A549 (cell line): ENCODE measurements around the gene DTX3. TPM values are rescaled to one million over a fixed set of nuclear protein-coding genes. Genes with fewer than 3 reads are reported as not detected.
A peak's percentile ranks its signal among the peaks of the same experiment; 100 is the strongest.
"Not testable (repeated sequence)": the region's sequence is repeated elsewhere in the genome, so short reads cannot be mapped to it uniquely, and the experiment has no call there.

Experiments
- ATAC-seq, 2 experiments: fragments of 200-7000 bp in 1 of 2; fragments of >200 bp in 1 of 2; cut with Nextera tagmentation in 1 of 2; cut with Tn5 transposase in 1 of 2; 3 replicates each; pipeline versions ENCODE4 v1.8.0 to v1.9.1; 2018 to 2020; ENCODE audit warnings: mild to moderate bottlenecking in 1 of 2, moderate library complexity in 1 of 2
- CTCF ChIA-PET: fragments of 300-600 bp; sonication (Branson Sonifier 250); formaldehyde crosslinking; extraction: SDS; loops from one replicate; lab custom pipeline; 2021; ENCODE audit warnings: antibody characterized with exemption, inconsistent platforms; lab: Yijun Ruan, JAX
- POLR2A ChIA-PET: fragments of 350-600 bp; formaldehyde crosslinking; extraction: SDS; loops from one replicate; lab custom pipeline; 2021; ENCODE audit warnings: antibody characterized with exemption, inconsistent platforms; lab: Yijun Ruan, JAX
- DNase-seq, 2 experiments: peaks; one replicate each; pipeline versions ENCODE4 v3.0.0 to v3.0.0-alpha.2; 2011 to 2016; ENCODE audit warnings: low read depth in 1 of 2, low spot score in 1 of 2
- FAIRE-seq: peaks from 2 replicates; lab custom pipeline; 2011; peaks lifted over from hg19 to GRCh38; lab: Jason Lieb, UNC
- H3K27ac ChIP-seq, 2 experiments: fragments of >200 bp; sonication (Bioruptor Twin); formaldehyde crosslinking; 3 replicates each; pipeline ENCODE4 v1.5.1; 2016 to 2017
- H3K4me1 ChIP-seq: fragments of >200 bp; sonication (Bioruptor Twin); formaldehyde crosslinking; 3 replicates; pipeline ENCODE4 v1.6.1; 2016
- H3K4me2 ChIP-seq: fragments of >200 bp; sonication (Bioruptor Twin); formaldehyde crosslinking; 3 replicates; pipeline ENCODE4 v1.6.1; 2016
- H3K4me3 ChIP-seq: fragments of >200 bp; sonication (Bioruptor Twin); formaldehyde crosslinking; 3 replicates; pipeline ENCODE4 v1.5.1; 2016
- H3K9me3 ChIP-seq: fragments of >200 bp; sonication (Bioruptor Twin); formaldehyde crosslinking; 3 replicates; pipeline ENCODE4 v1.6.1; 2016
- EHMT2 ChIP-seq: fragments of 200-600 bp; sonication (generic); IDR thresholded peaks from 2 replicates; pipeline ENCODE4 v1.6.1; 2016; ENCODE audit warnings: antibody characterized with exemption, low read depth, mild to moderate bottlenecking, moderate library complexity
- RAD21 ChIP-seq, 2 experiments: fragments of >200 bp in 1 of 2; sonication (Bioruptor Twin) in 1 of 2; formaldehyde crosslinking in 1 of 2; IDR thresholded peaks in 1 of 2; conservative IDR thresholded peaks in 1 of 2; 2 replicates in 1 of 2; 3 replicates in 1 of 2; pipeline ENCODE4 v1.6.1; 2012 to 2018; ENCODE audit warnings: inconsistent platforms in 1 of 2
- SREBF2 ChIP-seq: fragments of 450-650 bp; IDR thresholded peaks from 2 replicates; pipeline ENCODE4 v1.6.1; 2014; ENCODE audit warnings: mild to moderate bottlenecking, moderate library complexity
- WGBS: methylation state at CpG from one replicate; pipeline ENCODE4 v1.1.6; 2017; ENCODE audit errors: missing lambda C conversion rate; 5-methylcytosine and 5-hydroxymethylcytosine counted together
- polyA plus RNA-seq, 4 experiments: library from polyadenylated mRNA; depleted of rRNA in 3 of 4; stranded (reverse); fragments of >200 nt; fragmentation: RNase III in 1 of 4; extraction: RNeasy Plus Mini Kit Qiagen cat#74134 plus additional on column Dnase treatment in 1 of 4; gene quantifications; 2 replicates in 3 of 4; 3 replicates in 1 of 4; pipeline ENCODE4 v1.2.3, GENCODE V29; 2011 to 2017
- TF ChIP-seq, protein P1 (sequence below): fragments of 200-600 bp; sonication (generic); IDR thresholded peaks from 2 replicates; pipeline ENCODE4 v1.6.1; 2016; ENCODE audit warnings: antibody characterized with exemption, mild to moderate bottlenecking, moderate library complexity
- TF ChIP-seq, protein P2 (sequence below): fragments of >200 bp; sonication (Bioruptor Twin); formaldehyde crosslinking; IDR thresholded peaks from 3 replicates; pipeline ENCODE4 v1.5.1; 2016
- TF ChIP-seq, protein P3 (sequence below): fragments of 250-450 bp; sonication (Bioruptor Pico); IDR thresholded peaks from 2 replicates; pipeline ENCODE4 v1.5.0; 2021; ENCODE audit warnings: mild to moderate bottlenecking, moderate library complexity, borderline replicate concordance
- TF ChIP-seq, protein P4 (sequence below): IDR thresholded peaks from 2 replicates; pipeline ENCODE4 v1.6.1; 2012

Gene DTX3
- polyA plus RNA-seq, 2 of the 4 experiments (the other 2 are of a cell fraction), result 21.7 to 24.7 TPM

DNA sequence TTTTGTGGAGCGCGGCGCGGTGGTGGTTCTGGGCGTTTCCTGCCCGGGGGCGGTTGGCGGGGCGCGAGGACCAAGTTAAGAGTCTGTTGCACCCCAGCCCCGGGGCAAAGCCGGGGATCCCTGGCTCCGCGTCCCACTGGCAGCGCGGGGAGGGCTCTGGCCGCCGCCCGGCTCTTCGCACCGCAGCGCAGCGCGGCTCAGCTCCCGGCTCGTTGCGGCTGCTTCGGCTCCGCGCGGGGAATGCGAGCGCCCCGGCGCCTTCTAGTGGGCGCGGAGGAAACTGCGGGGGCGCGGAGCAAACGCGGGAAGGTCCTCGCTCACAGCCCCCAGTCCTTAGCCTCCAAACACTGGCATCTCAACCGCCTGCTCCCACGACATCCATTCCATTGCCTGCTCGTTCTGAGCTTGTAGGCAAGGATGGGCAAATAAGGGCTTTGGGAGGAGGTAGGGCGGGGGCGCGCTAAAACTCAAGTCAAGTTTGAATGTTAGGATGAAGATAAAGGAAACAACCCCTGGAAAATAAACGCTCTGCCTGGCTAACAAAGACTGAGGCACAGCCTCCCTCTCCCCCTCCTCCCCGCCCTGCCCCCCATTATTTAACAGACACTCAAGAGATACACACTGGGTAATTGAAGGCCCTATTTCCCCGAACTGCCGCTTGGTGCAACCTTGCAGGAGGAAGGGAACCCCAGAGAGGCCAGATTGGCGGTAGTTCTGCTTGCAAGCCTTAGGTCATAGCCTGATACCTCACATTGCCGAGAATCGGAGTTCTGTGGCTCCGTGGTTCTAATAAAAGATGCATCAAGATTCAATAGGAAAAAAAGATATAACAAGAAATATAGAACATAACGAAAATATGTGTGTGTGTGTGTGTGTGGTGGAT lies 28.6 kb downstream of the DTX3 start, which contains the start of gene B4GALNT1 (continued):
- TF ChIP-seq, protein P1, sequence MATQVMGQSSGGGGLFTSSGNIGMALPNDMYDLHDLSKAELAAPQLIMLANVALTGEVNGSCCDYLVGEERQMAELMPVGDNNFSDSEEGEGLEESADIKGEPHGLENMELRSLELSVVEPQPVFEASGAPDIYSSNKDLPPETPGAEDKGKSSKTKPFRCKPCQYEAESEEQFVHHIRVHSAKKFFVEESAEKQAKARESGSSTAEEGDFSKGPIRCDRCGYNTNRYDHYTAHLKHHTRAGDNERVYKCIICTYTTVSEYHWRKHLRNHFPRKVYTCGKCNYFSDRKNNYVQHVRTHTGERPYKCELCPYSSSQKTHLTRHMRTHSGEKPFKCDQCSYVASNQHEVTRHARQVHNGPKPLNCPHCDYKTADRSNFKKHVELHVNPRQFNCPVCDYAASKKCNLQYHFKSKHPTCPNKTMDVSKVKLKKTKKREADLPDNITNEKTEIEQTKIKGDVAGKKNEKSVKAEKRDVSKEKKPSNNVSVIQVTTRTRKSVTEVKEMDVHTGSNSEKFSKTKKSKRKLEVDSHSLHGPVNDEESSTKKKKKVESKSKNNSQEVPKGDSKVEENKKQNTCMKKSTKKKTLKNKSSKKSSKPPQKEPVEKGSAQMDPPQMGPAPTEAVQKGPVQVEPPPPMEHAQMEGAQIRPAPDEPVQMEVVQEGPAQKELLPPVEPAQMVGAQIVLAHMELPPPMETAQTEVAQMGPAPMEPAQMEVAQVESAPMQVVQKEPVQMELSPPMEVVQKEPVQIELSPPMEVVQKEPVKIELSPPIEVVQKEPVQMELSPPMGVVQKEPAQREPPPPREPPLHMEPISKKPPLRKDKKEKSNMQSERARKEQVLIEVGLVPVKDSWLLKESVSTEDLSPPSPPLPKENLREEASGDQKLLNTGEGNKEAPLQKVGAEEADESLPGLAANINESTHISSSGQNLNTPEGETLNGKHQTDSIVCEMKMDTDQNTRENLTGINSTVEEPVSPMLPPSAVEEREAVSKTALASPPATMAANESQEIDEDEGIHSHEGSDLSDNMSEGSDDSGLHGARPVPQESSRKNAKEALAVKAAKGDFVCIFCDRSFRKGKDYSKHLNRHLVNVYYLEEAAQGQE, result no peak

DNA sequence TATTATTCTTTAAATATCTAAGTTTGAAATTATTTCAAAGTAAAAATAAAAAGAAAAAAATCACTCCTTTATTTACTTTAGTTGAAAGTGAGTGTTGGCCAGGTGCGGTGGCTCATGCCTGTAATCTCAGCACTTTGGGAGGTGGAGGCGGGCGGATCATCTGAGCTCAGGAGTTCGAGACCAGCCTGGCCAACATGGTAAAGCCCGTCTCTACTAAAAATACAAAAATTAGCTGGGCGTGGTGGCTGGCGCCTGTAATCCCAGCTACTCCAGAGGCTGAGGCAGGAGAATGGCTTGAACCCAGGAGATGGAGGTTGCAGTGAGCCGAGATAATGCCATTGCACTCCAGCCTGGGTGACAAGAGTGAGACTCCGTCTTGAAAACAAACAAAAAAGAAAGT lies 32.1 kb downstream of the DTX3 start:
- WGBS, result 72% methylated on average over 9 of the region's 9 CpGs
- not testable (repeated sequence) for ATAC-seq, DNase-seq, H3K4me2 ChIP-seq, H3K4me3 ChIP-seq, H3K9me3 ChIP-seq, H3K27ac ChIP-seq, FAIRE-seq
- peaks cover 10% of the 10 kb centered on the region for H3K4me1 ChIP-seq
- CTCF ChIA-PET, result interaction anchor here (0.6 to 2.2 kb wide), 11 partner anchors 9 to 178 kb away, joined by 3 to 6 read pairs (median 5); partner anchors contain the start of gene GLI1
- POLR2A ChIA-PET, result interaction anchor here (1.0 kb wide), 1 partner anchor 45 kb away, joined by 3 read pairs; no protein-coding TSS in a partner anchor

DNA sequence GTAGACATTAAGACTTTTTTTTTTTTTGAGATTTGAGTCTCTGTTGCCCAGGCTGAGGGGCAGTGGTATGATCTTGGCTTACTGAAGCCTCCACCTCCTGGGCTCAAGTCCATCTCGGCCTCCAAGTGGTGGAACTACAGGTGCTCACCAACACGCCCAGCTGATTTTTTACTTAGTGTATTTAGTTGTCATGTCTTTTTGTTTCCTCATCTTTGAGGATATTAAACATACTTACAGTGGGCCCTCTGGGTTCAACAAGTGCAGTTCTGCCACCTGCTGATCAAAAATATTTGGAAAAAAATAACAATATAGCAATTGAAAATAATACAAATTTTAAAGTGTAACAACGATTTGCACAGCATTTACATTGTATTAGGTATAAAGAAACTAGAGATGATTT lies 32.7 kb downstream of the DTX3 start:
- WGBS, result 32% methylated on average over 3 of the region's 3 CpGs
- Histone ChIP-seq H3K4me1 (peaks cover 8% of the 10 kb centered on the region), H3K4me2 (no peak overlapping the region), H3K9me3 (no peaks in the 10 kb centered on the region), H3K4me3 (no peak overlapping the region), H3K27ac (no peak overlapping the region)
- ATAC-seq (no peak), DNase-seq (peak in 1 of 2 experiments; percentile 56), FAIRE-seq (no peak)
- TF ChIP-seq, protein P2, sequence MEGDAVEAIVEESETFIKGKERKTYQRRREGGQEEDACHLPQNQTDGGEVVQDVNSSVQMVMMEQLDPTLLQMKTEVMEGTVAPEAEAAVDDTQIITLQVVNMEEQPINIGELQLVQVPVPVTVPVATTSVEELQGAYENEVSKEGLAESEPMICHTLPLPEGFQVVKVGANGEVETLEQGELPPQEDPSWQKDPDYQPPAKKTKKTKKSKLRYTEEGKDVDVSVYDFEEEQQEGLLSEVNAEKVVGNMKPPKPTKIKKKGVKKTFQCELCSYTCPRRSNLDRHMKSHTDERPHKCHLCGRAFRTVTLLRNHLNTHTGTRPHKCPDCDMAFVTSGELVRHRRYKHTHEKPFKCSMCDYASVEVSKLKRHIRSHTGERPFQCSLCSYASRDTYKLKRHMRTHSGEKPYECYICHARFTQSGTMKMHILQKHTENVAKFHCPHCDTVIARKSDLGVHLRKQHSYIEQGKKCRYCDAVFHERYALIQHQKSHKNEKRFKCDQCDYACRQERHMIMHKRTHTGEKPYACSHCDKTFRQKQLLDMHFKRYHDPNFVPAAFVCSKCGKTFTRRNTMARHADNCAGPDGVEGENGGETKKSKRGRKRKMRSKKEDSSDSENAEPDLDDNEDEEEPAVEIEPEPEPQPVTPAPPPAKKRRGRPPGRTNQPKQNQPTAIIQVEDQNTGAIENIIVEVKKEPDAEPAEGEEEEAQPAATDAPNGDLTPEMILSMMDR, result peak; percentile 24; the same call in 1 of the 3 replicates
- TF ChIP-seq, protein P3, sequence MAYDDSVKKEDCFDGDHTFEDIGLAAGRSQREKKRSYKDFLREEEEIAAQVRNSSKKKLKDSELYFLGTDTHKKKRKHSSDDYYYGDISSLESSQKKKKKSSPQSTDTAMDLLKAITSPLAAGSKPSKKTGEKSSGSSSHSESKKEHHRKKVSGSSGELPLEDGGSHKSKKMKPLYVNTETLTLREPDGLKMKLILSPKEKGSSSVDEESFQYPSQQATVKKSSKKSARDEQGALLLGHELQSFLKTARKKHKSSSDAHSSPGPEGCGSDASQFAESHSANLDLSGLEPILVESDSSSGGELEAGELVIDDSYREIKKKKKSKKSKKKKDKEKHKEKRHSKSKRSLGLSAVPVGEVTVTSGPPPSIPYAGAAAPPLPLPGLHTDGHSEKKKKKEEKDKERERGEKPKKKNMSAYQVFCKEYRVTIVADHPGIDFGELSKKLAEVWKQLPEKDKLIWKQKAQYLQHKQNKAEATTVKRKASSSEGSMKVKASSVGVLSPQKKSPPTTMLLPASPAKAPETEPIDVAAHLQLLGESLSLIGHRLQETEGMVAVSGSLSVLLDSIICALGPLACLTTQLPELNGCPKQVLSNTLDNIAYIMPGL (CRISPR knock-in tag), result no peak
- no peak for TF ChIP-seq EHMT2
- peak in 1 of 2 experiments; percentile 36; a peak in 3 of 5 replicates for TF ChIP-seq RAD21 (conservative IDR thresholded peaks at IDR 0.05 in 1 of 2, IDR thresholded peaks at IDR 0.05 in 1 of 2)
- no peak for TF ChIP-seq SREBF2
- TF ChIP-seq, protein P4, sequence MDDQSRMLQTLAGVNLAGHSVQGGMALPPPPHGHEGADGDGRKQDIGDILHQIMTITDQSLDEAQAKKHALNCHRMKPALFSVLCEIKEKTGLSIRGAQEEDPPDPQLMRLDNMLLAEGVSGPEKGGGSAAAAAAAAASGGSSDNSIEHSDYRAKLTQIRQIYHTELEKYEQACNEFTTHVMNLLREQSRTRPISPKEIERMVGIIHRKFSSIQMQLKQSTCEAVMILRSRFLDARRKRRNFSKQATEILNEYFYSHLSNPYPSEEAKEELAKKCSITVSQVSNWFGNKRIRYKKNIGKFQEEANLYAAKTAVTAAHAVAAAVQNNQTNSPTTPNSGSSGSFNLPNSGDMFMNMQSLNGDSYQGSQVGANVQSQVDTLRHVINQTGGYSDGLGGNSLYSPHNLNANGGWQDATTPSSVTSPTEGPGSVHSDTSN, result no peak
- CTCF ChIA-PET, result interaction anchor here (0.6 to 2.4 kb wide), 10 partner anchors 10 to 178 kb away, joined by 3 to 15 read pairs (median 5); partner anchors contain the start of gene GLI1
- POLR2A ChIA-PET, result interaction anchor here (1.0 kb wide), 1 partner anchor 46 kb away, joined by 3 read pairs; no protein-coding TSS in a partner anchor
